Right lobe of liver (tissue), 4 donors: ENCODE results near the gene TAOK3.

ENCODE experiments used
- CTCF ChIP-seq, 4 donors: fragments of 200-600 bp in 3 of 4; fragments of 450-650 bp in 1 of 4; IDR thresholded peaks; one replicate each; pipeline versions ENCODE4 v1.5.1 to v1.8.0; 2016 to 2022; ENCODE audit warnings: antibody characterized with exemption in 4 of 4, mild to moderate bottlenecking in 2 of 4
- POLR2A ChIP-seq: fragments of 450-650 bp; IDR thresholded peaks from one replicate; pipeline ENCODE4 v1.6.1; 2017; ENCODE audit warnings: antibody characterized with exemption, mild to moderate bottlenecking
- donor health status: DM: no; HTN: no; CAD: no.
- donor health status: DM: no; HTN: no; CAD: no.
- donor health status: DM: no; HTN: yes; CAD: no.

- TF ChIP-seq CTCF (IDR thresholded peaks at IDR 0.05) (no peak), POLR2A (no peak)
Observed at GRCh38 chr12:118127867-118128266, 244.8 kb downstream of the TAOK3 start.
